Ectodermal cell (in vitro differentiated cells): ENCODE results near the gene ENTPD5.

Source experiments
- H3K27ac ChIP-seq: 2 replicates; pipeline ENCODE4 v1.7.0; 2013; ENCODE audit warnings: mild to moderate bottlenecking, low read depth, low read length; ENCODE audit not compliant: insufficient read depth, poor library complexity, severe bottlenecking
- H3K27me3 ChIP-seq: 2 replicates; pipeline ENCODE4 v1.7.0; 2013; ENCODE audit warnings: mild to moderate bottlenecking, low read length; ENCODE audit not compliant: insufficient read depth, control insufficient read depth, poor library complexity, severe bottlenecking
- H3K36me3 ChIP-seq: one replicate; pipeline ENCODE4 v1.7.0; 2013; ENCODE audit warnings: low read length; ENCODE audit not compliant: control insufficient read depth, insufficient read depth
- H3K4me1 ChIP-seq: one replicate; pipeline ENCODE4 v1.7.0; 2013; ENCODE audit warnings: low read length; ENCODE audit not compliant: control insufficient read depth, insufficient read depth
- H3K4me3 ChIP-seq: 2 replicates; pipeline ENCODE4 v1.7.0; 2013; ENCODE audit warnings: low read depth, low read length, control low read depth; ENCODE audit not compliant: insufficient read depth
- H3K9me3 ChIP-seq: 2 replicates; pipeline ENCODE4 v1.7.0; 2013; ENCODE audit warnings: mild to moderate bottlenecking, low read length, moderate library complexity; ENCODE audit not compliant: control insufficient read depth
- WGBS, 2 experiments: methylation state at CpG; one replicate each; pipeline ENCODE4 v1.1.7; 2013; ENCODE audit warnings: missing lambda C conversion rate in 2 of 2; 5-methylcytosine and 5-hydroxymethylcytosine counted together

Gene ENTPD5

DNA sequence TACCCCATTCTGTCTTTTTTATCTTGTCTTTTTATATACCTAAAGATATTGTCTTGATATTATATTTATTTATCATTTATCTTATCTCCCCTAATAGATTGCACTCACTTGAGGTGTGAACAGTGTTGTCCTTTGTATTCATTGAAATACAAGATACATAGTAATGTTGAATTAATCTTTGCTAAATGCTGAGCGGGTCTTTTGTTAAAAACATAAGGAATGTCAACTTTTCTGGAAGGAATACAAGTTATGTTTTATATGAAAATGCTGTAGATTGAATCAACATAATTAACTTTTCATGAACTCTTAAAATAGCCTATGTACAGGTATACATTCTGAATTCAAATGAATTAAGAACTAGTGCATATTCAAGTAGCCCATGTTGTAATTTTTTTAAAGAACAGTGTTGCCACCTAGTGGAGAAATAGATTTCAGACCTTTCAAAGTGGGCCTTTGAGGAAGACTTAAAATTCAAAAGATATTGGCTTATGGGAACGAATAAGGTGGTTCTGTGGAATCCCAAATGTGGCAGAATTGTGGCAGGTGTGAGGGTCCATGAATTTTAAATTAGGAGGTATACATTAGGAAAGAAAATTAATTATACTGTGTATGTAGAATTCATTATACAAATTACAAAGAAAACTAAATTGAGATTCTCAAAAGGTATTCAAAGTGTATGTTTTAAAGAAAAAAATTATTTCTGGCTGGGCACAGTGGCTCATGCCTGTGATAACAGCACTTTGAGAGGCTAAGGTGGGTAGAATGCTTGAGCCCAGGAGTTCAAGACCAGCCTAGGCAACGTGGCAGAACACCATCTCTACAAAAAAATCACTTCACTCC is 19.2 kb upstream of the ENTPD5 start:
- Histone ChIP-seq H3K27me3 (no peaks in the 10 kb centered on the region), H3K36me3 (no peaks in the 10 kb centered on the region), H3K4me3 (no peak overlapping the region), H3K27ac (no peak overlapping the region), H3K4me1 (no peaks in the 10 kb centered on the region), H3K9me3 (no peaks in the 10 kb centered on the region)
- 72% methylated on average over 3 of the region's 3 CpGs for WGBS, 2 experiments

DNA sequence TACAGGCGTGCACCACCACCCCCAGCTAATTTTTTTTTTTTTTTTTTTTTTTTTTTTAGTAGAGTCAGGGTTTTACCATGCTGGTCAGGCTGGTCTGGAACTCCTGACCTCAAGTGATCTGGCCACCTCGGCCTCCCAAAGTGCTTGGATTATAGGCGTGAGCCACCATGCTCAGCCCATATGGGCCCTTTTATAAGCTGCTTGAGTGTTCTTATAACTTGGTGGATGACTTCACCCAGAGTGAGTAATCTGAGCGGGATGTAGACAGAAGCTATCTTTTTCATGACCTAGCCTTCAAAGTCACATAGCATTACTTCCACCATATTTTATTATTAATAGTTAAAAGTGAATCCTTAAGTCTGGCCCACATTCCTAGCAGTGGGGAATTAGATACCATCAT is 16.5 kb upstream of the ENTPD5 start:
- Histone ChIP-seq H3K27ac (no peak overlapping the region), H3K4me1 (no peaks in the 10 kb centered on the region), H3K36me3 (no peaks in the 10 kb centered on the region), H3K27me3 (no peaks in the 10 kb centered on the region), H3K9me3 (no peaks in the 10 kb centered on the region), H3K4me3 (no peak overlapping the region)
- 93 to 95% methylated on average over 2 to 4 of the region's 4 CpGs for WGBS, 2 experiments

DNA sequence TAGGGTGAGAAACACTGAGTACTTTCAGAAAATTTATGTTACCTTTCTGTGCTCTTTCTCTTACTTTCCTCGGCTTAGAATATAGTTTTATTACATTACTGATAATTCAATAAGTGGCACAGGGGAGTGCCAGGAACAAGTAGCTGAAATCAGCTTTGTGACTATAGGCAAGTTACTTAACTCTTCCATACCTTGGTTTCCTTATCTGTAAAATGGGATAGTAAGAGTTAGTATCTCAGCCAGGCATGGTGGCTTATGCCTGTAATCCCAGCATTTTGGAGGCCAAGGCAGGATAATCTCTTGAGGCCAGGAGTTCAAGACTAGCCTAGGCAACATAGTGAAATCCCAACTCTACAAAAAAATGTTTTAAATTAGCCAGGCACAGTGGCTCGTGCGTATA is 15.5 kb upstream of the ENTPD5 start:
- H3K4me1 ChIP-seq = no peaks in the 10 kb centered on the region
- H3K27ac ChIP-seq = no peak overlapping the region
- no peaks in the 10 kb centered on the region for H3K27me3 ChIP-seq
- 90 to 96% methylated on average over 2 to 3 of the region's 3 CpGs for WGBS, 2 experiments
- H3K4me3 ChIP-seq = no peak overlapping the region
- no peaks in the 10 kb centered on the region for H3K9me3 ChIP-seq
- H3K36me3 ChIP-seq = no peaks in the 10 kb centered on the region

DNA sequence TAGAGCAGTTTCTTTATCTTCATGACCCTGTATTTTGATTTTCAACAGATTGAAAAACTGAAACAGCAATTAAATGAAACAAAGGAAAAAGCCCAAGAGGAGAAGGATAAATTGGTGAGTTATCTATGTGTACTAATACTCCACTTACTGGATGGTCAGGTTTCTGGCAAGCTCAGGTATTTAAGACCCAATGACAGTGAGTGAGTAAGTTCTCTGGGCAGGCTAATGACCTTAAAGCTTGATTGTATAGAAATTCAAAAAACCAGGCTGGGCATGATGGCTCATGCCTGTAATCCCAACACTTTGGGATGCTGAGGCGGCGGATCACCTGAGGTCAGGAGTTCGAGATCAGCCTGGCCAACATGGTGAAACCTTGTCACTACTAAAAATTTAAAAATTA is 10.0 kb upstream of the ENTPD5 start:
- no peak overlapping the region for H3K4me3 ChIP-seq
- no peaks in the 10 kb centered on the region for H3K27me3 ChIP-seq
- no peak overlapping the region for H3K27ac ChIP-seq
- H3K36me3 ChIP-seq = no peaks in the 10 kb centered on the region
- no peaks in the 10 kb centered on the region for H3K9me3 ChIP-seq
- H3K4me1 ChIP-seq = no peaks in the 10 kb centered on the region
- 90 to 95% methylated on average over 3 of the region's 3 CpGs for WGBS, 2 experiments

DNA sequence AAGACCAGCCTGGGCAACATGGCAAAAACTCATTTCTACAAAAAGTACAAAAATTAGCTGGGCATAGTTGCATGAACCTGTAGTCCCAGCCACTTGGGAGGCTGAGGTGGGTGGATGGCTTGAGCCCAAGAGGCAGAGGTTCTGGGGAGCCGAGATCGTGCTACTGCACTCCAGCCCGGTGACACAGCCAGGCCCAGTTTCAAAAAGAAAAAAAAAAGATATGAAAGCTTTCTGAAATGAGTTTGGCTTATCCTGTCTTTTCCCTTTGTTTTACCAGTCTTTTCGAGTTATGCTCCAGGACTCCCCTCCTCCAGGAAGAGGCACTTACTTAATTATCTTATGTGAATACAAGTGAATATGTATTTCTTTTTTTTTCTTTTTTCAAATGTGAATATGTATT is 3.3 kb upstream of the ENTPD5 start:
- peaks cover 3% of the 10 kb centered on the region for H3K27me3 ChIP-seq
- H3K27ac ChIP-seq = no peak overlapping the region
- no peak overlapping the region for H3K4me3 ChIP-seq
- H3K4me1 ChIP-seq = no peaks in the 10 kb centered on the region
- no peaks in the 10 kb centered on the region for H3K36me3 ChIP-seq
- H3K9me3 ChIP-seq = no peaks in the 10 kb centered on the region
- 90 to 94% methylated on average over 3 to 4 of the region's 4 CpGs for WGBS, 2 experiments

DNA sequence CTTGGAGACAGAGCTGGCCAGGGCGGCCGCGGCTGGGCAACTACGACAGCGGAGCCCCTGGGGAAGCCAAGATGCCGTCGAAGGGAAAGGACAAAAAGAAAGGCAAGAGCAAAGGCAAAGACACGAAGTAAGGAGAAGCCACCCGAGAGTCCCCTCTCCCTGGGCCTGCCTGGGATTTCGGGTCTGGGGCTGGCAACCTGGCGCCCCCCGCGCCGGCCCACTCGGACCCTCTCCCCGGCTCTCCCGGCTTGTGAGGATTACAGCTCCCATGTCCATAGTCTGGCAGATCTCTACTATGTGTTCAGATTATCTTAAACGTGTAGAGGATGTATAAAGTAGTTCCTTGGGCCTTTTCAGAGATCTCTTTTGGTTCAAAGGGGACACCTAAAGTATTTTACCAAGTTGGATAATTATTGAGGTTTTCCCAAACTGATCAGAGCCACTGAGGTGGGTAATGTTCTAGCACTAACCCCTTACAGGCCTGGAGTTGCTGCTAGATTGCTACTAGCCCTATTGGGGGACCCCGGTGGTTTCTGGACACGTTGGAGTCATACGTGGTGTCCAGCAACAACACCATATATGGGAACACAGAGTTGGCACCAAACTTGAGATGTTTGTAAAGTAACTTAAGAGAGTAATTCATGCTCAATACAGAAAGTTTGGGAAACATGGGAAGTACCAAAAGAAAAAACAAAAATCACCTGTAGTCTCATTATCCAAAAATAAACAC is 485 bp upstream of the ENTPD5 start:
- no peaks in the 10 kb centered on the region for H3K9me3 ChIP-seq
- H3K4me1 ChIP-seq = no peaks in the 10 kb centered on the region
- peaks cover 3% of the 10 kb centered on the region for H3K27me3 ChIP-seq
- H3K27ac ChIP-seq = no peak overlapping the region
- WGBS, 2 experiments = 12% methylated on average over 21 of the region's 21 CpGs
- peak overlapping the region; percentile 96 for H3K4me3 ChIP-seq
- no peaks in the 10 kb centered on the region for H3K36me3 ChIP-seq

DNA sequence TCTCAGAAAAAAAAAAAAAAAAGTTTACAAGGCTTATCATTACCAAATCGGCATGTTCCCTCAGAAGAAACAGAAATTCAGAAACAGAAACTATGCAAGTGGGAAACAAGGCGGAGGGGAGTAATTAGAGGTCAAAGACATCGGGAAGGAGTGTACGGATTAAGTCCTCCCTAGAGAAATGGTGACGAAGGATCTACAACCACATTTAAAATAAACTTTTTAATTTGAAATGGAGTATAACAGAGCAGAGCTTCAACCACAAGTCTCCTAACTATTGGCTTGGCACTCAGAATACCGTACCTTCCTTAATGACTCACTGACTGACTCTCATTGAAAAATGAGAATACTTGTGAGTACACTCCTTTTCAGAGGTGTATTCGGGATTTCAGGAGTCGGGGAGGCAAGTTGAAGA is 908 bp downstream of the ENTPD5 start:
- no peak overlapping the region for H3K27ac ChIP-seq
- H3K4me3 ChIP-seq = peak overlapping the region; percentile 96
- no peaks in the 10 kb centered on the region for H3K36me3 ChIP-seq
- WGBS, 2 experiments = 49 to 54% methylated on average over 6 to 8 of the region's 8 CpGs
- H3K4me1 ChIP-seq = no peaks in the 10 kb centered on the region
- no peaks in the 10 kb centered on the region for H3K9me3 ChIP-seq
- peaks cover 3% of the 10 kb centered on the region for H3K27me3 ChIP-seq

DNA sequence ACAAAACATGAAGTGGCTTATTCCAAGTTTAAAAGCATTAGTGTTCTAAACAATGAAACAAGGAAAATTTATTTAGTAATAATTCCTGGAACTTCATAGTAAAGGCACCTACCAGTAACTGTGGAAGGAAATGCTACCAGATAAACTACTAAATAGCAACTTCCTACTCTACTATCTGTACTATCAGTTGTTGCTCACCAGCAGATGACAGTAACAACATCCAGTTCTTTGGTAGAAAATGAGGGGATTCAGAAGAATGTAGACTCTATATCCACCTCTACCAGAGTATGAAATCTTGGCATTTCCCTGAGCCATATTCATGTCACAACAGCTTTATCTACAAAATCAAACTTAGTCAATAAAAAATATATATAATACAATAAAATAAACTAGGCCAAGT is 3.1 kb downstream of the ENTPD5 start:
- Histone ChIP-seq H3K9me3 (no peaks in the 10 kb centered on the region), H3K4me3 (no peak overlapping the region), H3K27ac (no peak overlapping the region), H3K36me3 (no peaks in the 10 kb centered on the region), H3K27me3 (peaks cover 3% of the 10 kb centered on the region), H3K4me1 (no peaks in the 10 kb centered on the region)

DNA sequence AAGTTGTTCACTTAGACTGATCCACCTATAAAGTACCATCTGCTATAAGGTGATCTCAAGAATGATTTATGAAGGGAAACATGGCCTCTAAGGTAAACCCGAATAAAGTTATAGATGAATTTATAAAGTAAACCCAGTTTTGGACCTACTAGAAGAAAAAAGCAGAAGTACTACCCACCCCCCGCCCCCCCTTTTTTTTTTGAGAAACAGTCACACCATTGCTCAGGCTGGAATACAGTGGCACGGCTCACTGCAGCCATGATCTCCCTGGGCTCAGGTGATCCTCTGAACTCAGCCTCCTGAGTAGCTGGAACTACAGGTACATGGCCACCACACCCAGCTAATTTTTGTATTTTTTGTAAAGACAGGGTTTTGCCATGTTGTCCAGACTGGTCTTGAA is 3.9 kb downstream of the ENTPD5 start:
- no peak overlapping the region for H3K4me3 ChIP-seq
- WGBS, 2 experiments = 89 to 97% methylated on average over 1 to 3 of the region's 3 CpGs
- no peaks in the 10 kb centered on the region for H3K9me3 ChIP-seq
- H3K36me3 ChIP-seq = no peaks in the 10 kb centered on the region
- no peak overlapping the region for H3K27ac ChIP-seq
- H3K4me1 ChIP-seq = no peaks in the 10 kb centered on the region
- peaks cover 2% of the 10 kb centered on the region for H3K27me3 ChIP-seq

DNA sequence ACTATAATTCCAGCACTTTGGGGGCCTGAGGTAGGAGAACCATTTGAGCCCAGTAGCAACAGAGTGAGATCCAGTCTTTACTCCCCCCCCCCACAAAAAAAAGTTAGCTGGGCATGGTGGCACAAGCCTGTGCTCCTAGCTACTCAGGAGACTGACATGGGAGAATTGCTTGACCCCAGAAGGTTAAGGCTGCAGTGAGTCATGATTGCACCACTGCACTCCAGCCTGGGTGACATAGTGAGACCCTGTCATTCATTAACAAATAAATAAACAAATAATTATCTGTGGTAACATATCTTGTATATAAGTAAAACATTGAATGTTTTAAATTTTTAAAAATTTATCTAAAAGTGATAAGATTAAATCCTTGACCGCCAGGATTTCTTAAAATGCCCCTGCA is 4.8 kb downstream of the ENTPD5 start:
- Histone ChIP-seq H3K27ac (no peak overlapping the region), H3K27me3 (no peaks in the 10 kb centered on the region), H3K4me3 (no peak overlapping the region), H3K9me3 (no peaks in the 10 kb centered on the region), H3K4me1 (no peaks in the 10 kb centered on the region), H3K36me3 (no peaks in the 10 kb centered on the region)
- 100% methylated on average over 1 of the region's 1 CpG for WGBS, 2 experiments
